ENCODE measurements around the gene CAP1. TPM values are rescaled to one million over a fixed set of nuclear protein-coding genes. Genes with fewer than 3 reads are reported as not detected.

CAP1 gene
- polyA plus RNA-seq, 1 donor from 2014 or later = 162 TPM

DNA sequence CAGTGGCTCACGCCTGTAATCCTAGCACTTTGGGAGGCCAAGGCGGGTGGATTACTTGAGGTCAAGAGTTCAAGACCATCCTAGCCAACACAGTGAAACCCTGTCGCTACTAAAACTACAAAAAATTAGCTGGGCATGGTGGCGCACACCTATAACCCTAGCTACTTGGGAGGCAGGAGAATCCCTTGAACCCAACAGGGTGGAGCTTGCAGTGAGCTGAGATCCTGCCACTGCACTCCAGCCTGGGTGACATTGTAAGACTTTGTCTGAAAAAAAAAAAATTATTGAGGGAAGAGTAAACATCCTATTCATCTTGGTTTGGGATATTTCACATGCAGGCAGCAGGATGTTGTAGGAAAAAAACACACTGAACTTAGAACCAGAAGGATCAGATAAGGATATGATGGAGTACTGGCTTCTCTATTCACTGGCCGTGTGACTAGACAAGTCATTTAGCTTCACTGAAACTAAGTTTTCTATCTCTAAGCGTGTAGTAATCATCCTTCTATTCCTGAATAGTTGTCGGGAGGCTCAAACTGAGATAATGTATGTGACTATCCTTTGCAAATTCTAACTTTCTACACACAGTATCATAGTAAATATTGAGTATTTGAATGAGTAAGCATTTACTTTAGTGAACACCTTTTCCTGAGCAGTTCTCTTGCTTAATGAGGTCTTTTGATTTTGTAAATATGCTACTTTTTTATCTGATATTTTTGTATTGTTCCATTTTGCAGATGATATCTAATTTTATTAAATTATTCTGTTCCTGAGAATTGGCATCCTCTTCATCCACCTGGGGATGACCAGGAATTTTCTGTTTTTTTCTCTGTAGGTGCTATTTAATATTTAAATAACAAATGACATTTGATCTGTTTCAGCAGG is 18.2 kb downstream of the CAP1 start:
- Histone ChIP-seq H4K20me1 (ENCODE audit: insufficient read depth) (no peaks in the 10 kb centered on the region), H3K27me3 (ENCODE audit: insufficient read depth, low read depth, low read length) (no peaks in the 10 kb centered on the region), H2AFZ (ENCODE audit: low read depth, low read length) (no peak overlapping the region), H3K9me2 (ENCODE audit: insufficient read depth, low read length) (no peaks in the 10 kb centered on the region), H3K9me3 (ENCODE audit: low read length) (no peaks in the 10 kb centered on the region), H3K79me2 (replicated peaks; ENCODE audit: insufficient read depth, low read length) (peaks cover 6% of the 10 kb centered on the region), H3F3A (ENCODE audit: insufficient read depth, low read length, poor library complexity, severe bottlenecking) (no peaks in the 10 kb centered on the region), H3K4me2 (ENCODE audit: low read length) (no peak overlapping the region), H3K36me3 (ENCODE audit: insufficient read depth, low read length) (peaks cover 9% of the 10 kb centered on the region), H3K9ac (ENCODE audit: low read length) (no peak overlapping the region), H3K4me3 (ENCODE audit: low read length) (no peak overlapping the region), H3K27ac (ENCODE audit: low read length) (no peak overlapping the region)
- no peak for TF ChIP-seq CTCF (IDR thresholded peaks at IDR 0.05; ENCODE audit: poor library complexity, severe bottlenecking)
- no peak for TF ChIP-seq EP300 (conservative IDR thresholded peaks at IDR 0.05; ENCODE audit: poor library complexity, severe bottlenecking)
- TF ChIP-seq REST (IDR thresholded peaks at IDR 0.05; ENCODE audit: borderline replicate concordance) = no peak
- no peak for TF ChIP-seq POLR2AphosphoS5 (IDR thresholded peaks at IDR 0.05)
- no peak for TF ChIP-seq SMC3 (conservative IDR thresholded peaks at IDR 0.05; ENCODE audit: poor library complexity)
- TF ChIP-seq MXI1 (conservative IDR thresholded peaks at IDR 0.05; ENCODE audit: poor library complexity, severe bottlenecking) = no peak
- no peak for TF ChIP-seq EZH2 (IDR thresholded peaks at IDR 0.05; ENCODE audit: borderline replicate concordance, insufficient read depth, low read length, poor library complexity, severe bottlenecking)
- no peak for TF ChIP-seq RAD21 (conservative IDR thresholded peaks at IDR 0.05)
- no peak for TF ChIP-seq TAF1 (IDR thresholded peaks at IDR 0.05; ENCODE audit: low read depth)

- no peaks in the 10 kb centered on the region for H3K9me3 ChIP-seq (ENCODE audit: low read length)
- H3K4me3 ChIP-seq (ENCODE audit: low read length) = no peak overlapping the region
- H3K9ac ChIP-seq (ENCODE audit: low read length) = no peak overlapping the region
- H3F3A ChIP-seq (ENCODE audit: insufficient read depth, low read length, poor library complexity, severe bottlenecking) = no peaks in the 10 kb centered on the region
- no peak overlapping the region for H3K4me2 ChIP-seq (ENCODE audit: low read length)
- no peak overlapping the region for H2AFZ ChIP-seq (ENCODE audit: low read depth, low read length)
- no peaks in the 10 kb centered on the region for H3K9me2 ChIP-seq (ENCODE audit: insufficient read depth, low read length)
- H3K27me3 ChIP-seq (ENCODE audit: insufficient read depth, low read depth, low read length) = no peaks in the 10 kb centered on the region
- H3K36me3 ChIP-seq (ENCODE audit: insufficient read depth, low read length) = peaks cover 9% of the 10 kb centered on the region
- H3K79me2 ChIP-seq (replicated peaks; ENCODE audit: insufficient read depth, low read length) = peaks cover 6% of the 10 kb centered on the region
- no peaks in the 10 kb centered on the region for H4K20me1 ChIP-seq (ENCODE audit: insufficient read depth)
- TF ChIP-seq MXI1 (conservative IDR thresholded peaks at IDR 0.05; ENCODE audit: poor library complexity, severe bottlenecking) (no peak), EP300 (conservative IDR thresholded peaks at IDR 0.05; ENCODE audit: poor library complexity, severe bottlenecking) (no peak), TAF1 (IDR thresholded peaks at IDR 0.05; ENCODE audit: low read depth) (no peak), RAD21 (conservative IDR thresholded peaks at IDR 0.05) (no peak), CTCF (IDR thresholded peaks at IDR 0.05; ENCODE audit: poor library complexity, severe bottlenecking) (no peak), SMC3 (conservative IDR thresholded peaks at IDR 0.05; ENCODE audit: poor library complexity) (no peak), REST (IDR thresholded peaks at IDR 0.05; ENCODE audit: borderline replicate concordance) (no peak), EZH2 (IDR thresholded peaks at IDR 0.05; ENCODE audit: borderline replicate concordance, insufficient read depth, low read length, poor library complexity, severe bottlenecking) (no peak), POLR2AphosphoS5 (IDR thresholded peaks at IDR 0.05) (no peak)
- no peak overlapping the region for H3K27ac ChIP-seq (ENCODE audit: low read length)
These were observed 18.9 kb downstream of the CAP1 start for GRCh38 chr1:40059338-40059959.

All from neural cell (in vitro differentiated cells).